B cell (primary cell): ENCODE data around the gene MYH15. TPM values are rescaled to one million over a fixed set of nuclear protein-coding genes. Genes with fewer than 3 reads are reported as not detected.

Source experiments
- ATAC-seq: fragments of 200-7000 bp; cut with Tn5 transposase; one replicate; pipeline ENCODE4 v1.10.0; 2021; ENCODE audit warnings: low read depth, mild to moderate bottlenecking, moderate number of reproducible peaks, moderate library complexity
- CTCF ChIA-PET: fragments of 350-600 bp; sonication (Branson Sonifier 250); formaldehyde crosslinking; loops from one replicate; lab custom pipeline; 2021; ENCODE audit warnings: antibody characterized with exemption, inconsistent platforms; lab: Charles Lee
- POLR2A ChIA-PET: fragments of 350-600 bp; sonication (Branson Sonifier 250); formaldehyde crosslinking; loops from one replicate; lab custom pipeline; 2021; ENCODE audit warnings: antibody characterized with exemption; lab: Charles Lee
- DNase-seq: peaks from one replicate; pipeline ENCODE4 v3.0.0; 2013
- H2AFZ ChIP-seq: 2 replicates; pipeline ENCODE4 v1.6.1; 2012; ENCODE audit warnings: mild to moderate bottlenecking, low read depth, low read length; ENCODE audit not compliant: insufficient read depth, poor library complexity, severe bottlenecking
- H3K27ac ChIP-seq, 2 donors: 1 replicate in 1 of 2; 2 replicates in 1 of 2; pipeline ENCODE4 v1.5.1; 2012 to 2013; ENCODE audit warnings: low read length in 2 of 2, mild to moderate bottlenecking in 2 of 2, moderate library complexity in 1 of 2
- H3K27me3 ChIP-seq, 4 experiments: fragments of 200-600 bp in 1 of 4; sonication (generic) in 1 of 4; replicated peaks in 1 of 4; 1 replicate in 2 of 4; 2 replicates in 2 of 4; pipeline versions ENCODE4 v1.6.1 to v1.7.0; 2013 to 2016; ENCODE audit warnings: low read length in 3 of 4, mild to moderate bottlenecking in 2 of 4, mixed read lengths in 1 of 4, moderate library complexity in 1 of 4; ENCODE audit not compliant: insufficient read depth in 4 of 4, control insufficient read depth in 3 of 4; ENCODE audit errors: control extremely low read depth in 1 of 4
- H3K36me3 ChIP-seq, 2 experiments: replicated peaks in 1 of 2; 1 replicate in 1 of 2; 2 replicates in 1 of 2; pipeline versions ENCODE4 v1.6.1 to v1.7.1; 2013; ENCODE audit warnings: low read length in 1 of 2; ENCODE audit not compliant: insufficient read depth in 2 of 2, control insufficient read depth in 1 of 2; ENCODE audit errors: control extremely low read depth in 1 of 2, extremely low read depth in 1 of 2
- H3K4me1 ChIP-seq, 2 donors: fragments of 200-600 bp in 1 of 2; sonication (generic) in 1 of 2; 1 replicate in 1 of 2; 2 replicates in 1 of 2; pipeline versions ENCODE4 v1.5.1 to v1.6.1; 2013 to 2017; ENCODE audit warnings: low read length in 2 of 2; ENCODE audit not compliant: control insufficient read depth in 2 of 2, insufficient read depth in 2 of 2
- H3K4me2 ChIP-seq: replicated peaks from 2 replicates; pipeline ENCODE3; 2012; ENCODE audit warnings: mild to moderate bottlenecking, low read depth, low read length; ENCODE audit not compliant: poor library complexity, severe bottlenecking
- H3K4me3 ChIP-seq, 5 experiments: fragments of 200-600 bp in 1 of 5; sonication (generic) in 1 of 5; 1 replicate in 3 of 5; 2 replicates in 2 of 5; pipeline versions ENCODE4 v1.5.1 to v1.7.0; 2011 to 2016; ENCODE audit warnings: low read length in 4 of 5, mild to moderate bottlenecking in 4 of 5, low read depth in 2 of 5, control low read depth in 1 of 5, moderate library complexity in 1 of 5; ENCODE audit not compliant: insufficient read depth in 1 of 5; ENCODE audit errors: control extremely low read depth in 1 of 5, extremely low read depth in 1 of 5
- H3K79me2 ChIP-seq: fragments of 200-600 bp; sonication (generic); one replicate; pipeline ENCODE4 v1.6.0; 2016; ENCODE audit warnings: low read length; ENCODE audit not compliant: control insufficient read depth, insufficient read depth
- H3K9ac ChIP-seq: fragments of 200-600 bp; sonication (generic); 2 replicates; pipeline ENCODE4 v1.6.1; 2017; ENCODE audit warnings: mild to moderate bottlenecking, low read length, moderate library complexity
- H3K9me3 ChIP-seq, 3 donors: one replicate each; pipeline versions ENCODE4 v1.6.1 to v1.7.1; 2013; ENCODE audit warnings: low read length in 2 of 3; ENCODE audit not compliant: control insufficient read depth in 2 of 3, insufficient read depth in 1 of 3; ENCODE audit errors: control extremely low read depth in 1 of 3
- H4K20me1 ChIP-seq: 2 replicates; pipeline ENCODE4 v1.6.0; 2012; ENCODE audit warnings: mild to moderate bottlenecking, low read length; ENCODE audit not compliant: insufficient read depth, control insufficient read depth, poor library complexity, severe bottlenecking
- H3K27ac Mint-ChIP-seq: one replicate; pipeline ENCODE4 v1.8.0; 2021; ENCODE audit warnings: mixed read lengths
- H3K27me3 Mint-ChIP-seq: one replicate; pipeline ENCODE4 v1.8.0; 2021; ENCODE audit warnings: mixed read lengths
- H3K4me1 Mint-ChIP-seq: one replicate; pipeline ENCODE4 v1.8.0; 2021; ENCODE audit warnings: mixed read lengths
- H3K4me3 Mint-ChIP-seq: one replicate; pipeline ENCODE4 v1.8.0; 2021; ENCODE audit warnings: mixed read lengths
- H3K9me3 Mint-ChIP-seq: one replicate; pipeline ENCODE4 v1.8.0; 2022; ENCODE audit warnings: mixed read lengths; ENCODE audit not compliant: insufficient read depth
- EZH2 ChIP-seq: IDR thresholded peaks from 2 replicates; pipeline ENCODE4 v1.6.1; 2012; ENCODE audit warnings: borderline replicate concordance, low read depth, mild to moderate bottlenecking, moderate library complexity, low read length; ENCODE audit not compliant: insufficient read depth, poor library complexity, severe bottlenecking
- WGBS: methylation state at CpG from one replicate; pipeline ENCODE4 v1.1.5; 2013; ENCODE audit warnings: missing lambda C conversion rate; ENCODE audit not compliant: insufficient coverage; 5-methylcytosine and 5-hydroxymethylcytosine counted together
- intact Hi-C: fragments of 100-400 bp; cut with micrococcal nuclease; formaldehyde crosslinking; loops from one replicate; pipeline ENCODE4 v1.10.0; 2022
- polyA plus RNA-seq: library from polyadenylated mRNA; depleted of rRNA; stranded (reverse); fragments of >200 nt; gene quantifications from 2 replicates; pipeline ENCODE4 v1.2.3, GENCODE V29; 2012
- total RNA-seq, 2 donors: library from RNA; stranded (reverse); fragments of 120-200 nt in 1 of 2; gene quantifications; 1 replicate in 1 of 2; 2 replicates in 1 of 2; pipeline versions ENCODE4 v1.2.3 to v1.2.4, GENCODE V29; 2013 to 2022
- TF ChIP-seq, protein P1 (sequence below): fragments of 200-600 bp; IDR thresholded peaks from one replicate; pipeline ENCODE4 v1.8.0; 2022; ENCODE audit warnings: antibody characterized with exemption, mild to moderate bottlenecking

Gene MYH15
- total and polyA plus RNA-seq, 2 donors (not counting 1 experiment from before 2014, with no cell fraction given) = 0.06 TPM; not detected in 1

- H3K27me3 Mint-ChIP-seq = no peaks in the 10 kb centered on the region
- no CpG with 5 or more reads among the region's 4 CpGs for WGBS
- Histone ChIP-seq H3K36me3 (peaks cover 6 to 7% of the 10 kb centered on the region in 2 experiments), H3K27me3 (no peaks in the 10 kb centered on the region), H3K4me1 (peaks cover 0 to 8% of the 10 kb centered on the region in 2 donors), H3K27ac (peak overlapping the region in 1 of 2 donors; percentile 65), H4K20me1 (no peaks in the 10 kb centered on the region), H3K4me2 (peak overlapping the region; percentile 32), H3K9me3 (no peaks in the 10 kb centered on the region), H3K79me2 (no peaks in the 10 kb centered on the region), H3K9ac (peak overlapping the region; percentile 36), H3K4me3 (no peak overlapping the region), H2AFZ (peak overlapping the region; percentile 40)
- intact Hi-C loops = loop anchor here (1.0 to 10.0 kb wide), 4 partner anchors 63 to 1316 kb away; no protein-coding TSS in a partner anchor
- ChIA-PET POLR2A (no interaction called here), CTCF (interaction anchor here (0.6 to 3.6 kb wide), 36 partner anchors 9 to 1317 kb away, joined by 3 to 160 read pairs (median 4); partner anchors contain the start of genes CIP2A and DZIP3)
- TF ChIP-seq, protein P1, sequence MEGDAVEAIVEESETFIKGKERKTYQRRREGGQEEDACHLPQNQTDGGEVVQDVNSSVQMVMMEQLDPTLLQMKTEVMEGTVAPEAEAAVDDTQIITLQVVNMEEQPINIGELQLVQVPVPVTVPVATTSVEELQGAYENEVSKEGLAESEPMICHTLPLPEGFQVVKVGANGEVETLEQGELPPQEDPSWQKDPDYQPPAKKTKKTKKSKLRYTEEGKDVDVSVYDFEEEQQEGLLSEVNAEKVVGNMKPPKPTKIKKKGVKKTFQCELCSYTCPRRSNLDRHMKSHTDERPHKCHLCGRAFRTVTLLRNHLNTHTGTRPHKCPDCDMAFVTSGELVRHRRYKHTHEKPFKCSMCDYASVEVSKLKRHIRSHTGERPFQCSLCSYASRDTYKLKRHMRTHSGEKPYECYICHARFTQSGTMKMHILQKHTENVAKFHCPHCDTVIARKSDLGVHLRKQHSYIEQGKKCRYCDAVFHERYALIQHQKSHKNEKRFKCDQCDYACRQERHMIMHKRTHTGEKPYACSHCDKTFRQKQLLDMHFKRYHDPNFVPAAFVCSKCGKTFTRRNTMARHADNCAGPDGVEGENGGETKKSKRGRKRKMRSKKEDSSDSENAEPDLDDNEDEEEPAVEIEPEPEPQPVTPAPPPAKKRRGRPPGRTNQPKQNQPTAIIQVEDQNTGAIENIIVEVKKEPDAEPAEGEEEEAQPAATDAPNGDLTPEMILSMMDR = peak; percentile 75
- no peak for TF ChIP-seq EZH2
- no peak overlapping the region for H3K4me3 Mint-ChIP-seq
- H3K4me1 Mint-ChIP-seq = peaks cover 7% of the 10 kb centered on the region
- peak overlapping the region; percentile 18 for H3K27ac Mint-ChIP-seq
- ATAC-seq = peak; percentile 51
- H3K9me3 Mint-ChIP-seq = no peaks in the 10 kb centered on the region
- DNase-seq = peak; percentile 70
Measured at GRCh38 chr3:108552267-108553159, 42.1 kb upstream of the MYH15 start.

- Histone ChIP-seq H3K4me3 (no peak overlapping the region), H3K36me3 (peaks cover 0 to 3% of the 10 kb centered on the region in 2 experiments), H3K4me2 (no peak overlapping the region), H4K20me1 (no peaks in the 10 kb centered on the region), H3K27me3 (no peaks in the 10 kb centered on the region), H3K4me1 (peaks cover 0 to 12% of the 10 kb centered on the region in 2 donors), H3K79me2 (no peaks in the 10 kb centered on the region), H3K9ac (no peak overlapping the region), H2AFZ (no peak overlapping the region), H3K9me3 (no peaks in the 10 kb centered on the region), H3K27ac (no peak overlapping the region)
- ATAC-seq = no peak
- H3K4me1 Mint-ChIP-seq = peaks cover 17% of the 10 kb centered on the region
- no peaks in the 10 kb centered on the region for H3K9me3 Mint-ChIP-seq
- ChIA-PET POLR2A (no interaction called here), CTCF (interaction anchor here (1.0 kb wide), 1 partner anchor 57 kb away, joined by 3 read pairs; no protein-coding TSS in a partner anchor)
- intact Hi-C loops = loop anchor here (10.0 kb wide), 1 partner anchor 614 kb away; no protein-coding TSS in a partner anchor
- H3K27me3 Mint-ChIP-seq = no peaks in the 10 kb centered on the region
- no CpG with 5 or more reads among the region's 2 CpGs for WGBS
- no peak overlapping the region for H3K27ac Mint-ChIP-seq
- DNase-seq = no peak
- H3K4me3 Mint-ChIP-seq = no peak overlapping the region
- TF ChIP-seq EZH2 = no peak
- TF ChIP-seq, protein P1 = no peak
Measured at GRCh38 chr3:108548886-108549285, 38.5 kb upstream of the MYH15 start.
